Glomerular visceral epithelial cell (primary cell): ENCODE data around the gene GALNT18.

Source experiments
- DNase-seq: peaks from one replicate; pipeline ENCODE4 v3.0.0-alpha.2; 2016; ENCODE audit errors: extremely low spot score

Gene GALNT18

GRCh38 chr11:11313902-11314692 is 307.7 kb downstream of the GALNT18 start:
- DNase-seq, result no peak

- peak; percentile 1 for DNase-seq
Measured at GRCh38 chr11:11313426-11313825, 308.4 kb downstream of the GALNT18 start.

GRCh38 chr11:11312738-11313137 is 309.1 kb downstream of the GALNT18 start:
- DNase-seq, result no peak

DNA sequence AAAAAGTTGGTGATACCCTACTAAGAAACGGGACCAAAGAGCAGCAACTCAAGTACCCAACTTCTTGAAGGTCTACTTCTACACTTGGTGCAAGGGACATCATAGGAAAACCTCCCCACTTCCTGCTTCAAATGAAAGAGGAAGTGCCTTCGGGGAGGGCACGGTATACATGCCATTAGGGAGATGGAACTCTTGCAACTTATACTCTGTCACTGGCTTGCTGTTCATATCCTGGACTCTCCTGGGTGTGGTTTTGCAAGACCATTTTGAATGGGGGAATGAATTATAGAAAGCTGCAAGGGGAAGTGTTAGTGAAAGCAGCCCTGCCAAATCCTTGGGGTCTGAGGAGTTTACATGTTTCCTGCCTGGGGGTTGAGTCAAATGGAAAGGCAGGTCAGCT is 310.6 kb downstream of the GALNT18 start:
- no peak for DNase-seq

DNA sequence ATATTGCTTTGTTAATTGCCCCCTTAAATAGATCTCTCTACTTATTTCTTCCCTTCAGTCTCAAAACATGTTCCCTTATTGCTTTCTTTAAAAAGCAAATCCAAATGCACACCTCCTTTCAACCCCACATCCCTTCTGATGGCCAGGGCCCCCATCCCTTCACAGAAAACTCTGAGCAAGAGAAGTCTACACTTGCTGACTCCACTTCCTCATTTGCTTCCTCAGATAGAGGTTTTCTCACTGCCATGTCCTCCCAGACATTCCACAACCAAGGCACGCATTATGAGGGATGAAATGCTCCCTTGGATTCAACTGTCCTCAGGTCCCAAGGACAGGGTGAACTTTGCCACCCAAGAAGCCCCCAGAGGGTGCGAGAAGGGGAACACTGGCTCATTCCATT is 311.9 kb downstream of the GALNT18 start:
- DNase-seq, result no peak

- DNase-seq, result no peak
Measured at GRCh38 chr11:11308249-11308648, 313.6 kb downstream of the GALNT18 start.

GRCh38 chr11:11306855-11307254 is 314.9 kb downstream of the GALNT18 start:
- DNase-seq, result no peak

DNA sequence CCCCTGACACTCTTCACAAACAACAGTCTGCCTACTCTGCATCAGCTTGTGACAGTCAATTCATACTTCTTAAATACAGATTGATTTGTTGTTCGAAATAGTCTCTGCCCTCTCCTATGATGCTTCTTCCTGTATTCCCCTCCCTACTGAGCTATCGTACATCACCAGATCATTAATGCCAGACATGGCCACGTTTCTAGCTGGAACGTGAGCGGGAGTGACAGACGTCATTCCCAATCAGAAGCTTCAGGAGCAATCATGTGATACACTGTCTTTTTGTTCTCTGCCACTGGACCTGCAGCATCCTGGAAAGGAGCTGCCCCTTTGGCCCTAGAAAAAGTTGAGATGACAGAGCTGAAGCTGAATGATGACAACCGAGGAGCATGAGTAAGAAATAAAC is 317.3 kb downstream of the GALNT18 start:
- no peak for DNase-seq

- no peak for DNase-seq
Measured at GRCh38 chr11:11302565-11302964, 319.2 kb downstream of the GALNT18 start.

- no peak for DNase-seq
Measured at GRCh38 chr11:11301212-11301611, 320.6 kb downstream of the GALNT18 start.

GRCh38 chr11:11297578-11297977 is 324.2 kb downstream of the GALNT18 start:
- DNase-seq, result no peak

DNA sequence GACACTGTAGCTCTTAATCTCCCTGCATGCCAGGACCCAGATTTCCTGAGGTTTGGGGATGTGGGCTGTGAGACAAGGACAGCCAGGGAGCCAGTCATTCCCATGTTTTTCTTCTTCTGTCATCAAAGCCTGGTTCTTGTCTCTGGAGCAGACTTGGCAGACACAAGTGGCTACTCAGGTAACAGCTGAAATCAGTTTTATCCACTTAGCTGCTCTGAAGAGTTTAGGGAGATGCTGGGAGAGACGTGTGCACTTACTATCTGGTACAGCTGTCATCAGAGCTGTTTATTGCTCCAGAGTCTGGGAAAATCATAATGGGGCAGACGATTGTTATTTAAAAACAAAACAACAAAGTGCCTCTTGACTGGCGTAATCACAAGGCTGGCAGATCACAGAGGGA is 325.4 kb downstream of the GALNT18 start:
- DNase-seq, result no peak

- DNase-seq, result no peak
Measured at GRCh38 chr11:11294551-11294855, 327.3 kb downstream of the GALNT18 start.

DNA sequence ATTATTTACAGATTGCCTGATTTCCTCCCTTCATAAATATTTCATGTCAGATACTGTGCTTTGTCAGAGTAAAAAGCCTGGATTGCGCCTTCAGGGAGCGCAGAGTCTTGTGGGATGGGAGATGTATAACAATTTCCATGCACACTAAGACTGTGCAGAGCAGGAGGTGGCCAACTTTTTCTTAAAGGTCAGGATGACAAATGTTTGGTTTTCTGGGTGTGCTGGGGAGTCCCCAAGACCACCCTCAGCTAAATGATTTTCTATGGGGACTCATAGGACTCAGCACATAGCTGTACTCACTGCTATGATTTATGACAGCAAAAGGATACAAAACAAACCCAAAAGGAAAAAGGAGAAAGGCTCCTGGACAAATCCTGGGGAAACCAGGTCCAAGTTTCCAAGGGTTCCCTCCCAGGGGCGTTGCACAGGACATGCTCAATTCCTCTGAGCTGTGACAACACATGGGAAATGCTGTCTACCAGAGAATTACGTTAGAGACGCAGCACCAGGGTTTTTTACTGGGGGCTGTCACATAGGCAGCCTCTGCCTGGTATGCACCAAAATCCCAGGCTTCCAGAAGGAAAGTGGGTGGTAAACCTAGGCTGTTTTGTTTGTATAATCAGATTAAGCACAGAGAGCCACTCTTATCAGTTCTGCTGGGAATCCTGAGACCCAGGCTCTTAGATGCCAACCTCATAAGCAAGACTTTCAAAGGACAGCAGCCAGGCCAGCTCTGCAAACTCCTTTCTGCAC is 327.8 kb downstream of the GALNT18 start:
- no peak for DNase-seq

GRCh38 chr11:11292839-11293238 is 329.0 kb downstream of the GALNT18 start:
- DNase-seq, result no peak

- no peak for DNase-seq
Measured at GRCh38 chr11:11291041-11292015, 330.5 kb downstream of the GALNT18 start.

DNA sequence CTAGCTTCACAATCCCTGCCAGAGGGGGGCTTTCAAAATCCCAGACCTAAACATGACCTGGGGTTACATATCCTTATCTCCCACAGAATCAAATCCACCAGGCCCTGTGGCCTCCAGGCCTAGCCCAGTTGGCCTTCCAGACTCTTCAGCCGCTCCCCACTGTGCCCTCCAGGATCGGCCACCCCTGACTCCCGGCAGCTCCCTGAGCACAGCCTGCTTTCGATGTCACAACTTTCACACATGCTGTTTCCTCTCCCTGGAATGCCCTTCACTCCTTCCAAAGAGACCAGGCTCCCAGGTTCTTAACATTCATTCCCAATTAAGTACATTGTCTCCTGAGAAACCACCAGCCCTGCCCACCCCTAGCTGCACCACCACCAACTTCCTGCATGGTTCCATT is 331.5 kb downstream of the GALNT18 start:
- no peak for DNase-seq

DNA sequence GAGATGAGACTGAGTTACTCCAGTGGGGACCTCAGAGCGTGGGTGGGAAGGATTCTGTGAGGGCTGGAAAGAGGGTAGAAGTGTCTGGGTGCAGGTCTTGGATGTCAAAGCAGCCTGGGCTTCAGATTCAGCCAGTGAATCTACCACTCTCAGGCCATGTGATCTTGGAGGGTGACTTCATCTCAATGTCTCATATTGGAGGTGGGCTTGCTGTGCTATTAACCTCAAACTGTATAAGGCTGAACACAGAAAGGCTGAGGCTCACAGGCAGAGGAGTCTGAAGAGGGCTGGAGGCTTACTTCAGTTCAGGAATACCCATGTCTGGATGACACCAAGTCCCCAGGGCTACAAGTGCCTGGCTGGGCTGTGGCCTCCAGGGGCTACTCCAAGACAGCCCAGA is 332.1 kb downstream of the GALNT18 start:
- no peak for DNase-seq

DNA sequence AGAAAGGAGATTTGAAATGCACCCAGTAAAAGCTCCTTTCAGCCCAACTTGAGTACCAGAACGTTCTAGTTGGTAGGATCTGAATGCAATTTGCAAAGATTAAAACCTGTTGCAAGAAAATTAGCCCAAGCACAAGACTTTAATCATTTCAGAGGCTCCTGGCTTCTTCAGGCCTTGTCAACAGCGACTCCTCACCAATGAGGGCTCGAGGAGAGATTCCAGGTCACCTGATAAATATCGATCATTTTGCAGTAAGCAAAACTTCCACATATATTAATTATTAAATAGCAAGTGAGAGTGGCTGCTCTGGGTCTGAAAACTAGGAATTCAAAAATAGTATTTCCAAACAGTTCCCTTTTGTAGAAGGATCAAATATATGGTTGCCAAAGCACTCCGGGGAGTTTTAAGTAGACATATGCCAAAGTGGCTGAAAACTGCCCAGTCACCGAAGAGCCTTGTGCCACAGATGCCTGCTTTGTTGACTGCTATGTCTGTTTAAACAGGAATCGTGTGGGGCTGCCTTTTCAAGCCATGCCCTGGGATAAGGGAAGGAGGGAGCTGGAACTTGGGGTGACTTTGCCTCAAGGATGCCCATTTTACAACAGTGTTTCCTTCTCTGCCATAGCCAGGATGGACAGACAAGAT is 332.7 kb downstream of the GALNT18 start:
- no peak for DNase-seq

DNA sequence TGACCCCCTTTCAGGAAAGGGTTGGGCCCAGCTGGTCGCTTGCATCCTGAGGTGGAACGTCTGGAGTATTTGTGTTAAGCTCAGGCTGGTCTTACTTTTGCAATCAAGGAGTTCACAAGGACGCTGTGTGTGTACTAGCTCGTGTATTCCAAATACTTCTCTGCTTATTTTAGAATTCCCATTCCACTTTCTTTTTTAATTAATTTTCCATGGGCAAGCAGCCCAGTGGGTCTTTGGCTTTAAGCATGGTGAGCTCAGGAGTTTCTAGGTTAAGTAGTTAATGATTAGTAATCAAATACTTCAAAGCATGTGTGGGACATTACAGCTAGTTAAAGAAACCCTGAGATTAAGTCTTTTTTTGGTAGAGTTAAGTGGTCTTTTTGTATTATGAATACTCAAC is 337.3 kb downstream of the GALNT18 start:
- DNase-seq, result no peak

DNA sequence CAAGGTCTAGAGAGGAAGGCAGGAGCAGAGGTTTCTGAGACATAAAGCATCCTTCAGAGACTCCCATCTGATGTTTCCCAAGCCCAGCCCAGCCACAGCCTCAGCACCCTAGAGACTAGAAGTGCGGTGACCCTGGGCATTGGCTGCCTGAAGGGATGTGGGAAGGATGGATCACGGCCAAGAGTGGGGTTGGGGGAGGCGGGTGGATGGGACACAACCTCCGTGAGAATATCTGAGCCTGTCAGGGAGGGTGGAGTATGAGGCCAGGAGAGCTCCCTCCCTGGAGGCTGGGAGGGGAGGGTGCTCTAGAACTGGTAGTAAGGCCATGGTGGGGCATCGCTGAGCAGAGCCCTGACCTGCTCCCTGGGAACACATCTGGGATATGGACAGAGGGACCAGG is 340.2 kb downstream of the GALNT18 start:
- no peak for DNase-seq

- DNase-seq, result no peak
Measured at GRCh38 chr11:11280826-11281225, 341.0 kb downstream of the GALNT18 start.
